ENCODE results near the gene ARAF. TPM values are rescaled to one million over a fixed set of nuclear protein-coding genes. Genes with fewer than 3 reads are reported as not detected.

ARAF gene
- total RNA-seq, 1 donor: 20.9 TPM

- peak; percentile 93 for DNase-seq (ENCODE audit: low read depth)
- TF ChIP-seq CTCF (IDR thresholded peaks at IDR 0.05; ENCODE audit: insufficient read depth, low read length): no peak
- peak overlapping the region; percentile 64 for H3K4me3 ChIP-seq (ENCODE audit: low read depth, low read length)
Measured at GRCh38 chrX:47556045-47556623, 4.9 kb upstream of the ARAF start.

- H3K4me3 ChIP-seq (ENCODE audit: low read depth, low read length): no peak overlapping the region
- no peak for DNase-seq (ENCODE audit: low read depth)
- TF ChIP-seq CTCF (IDR thresholded peaks at IDR 0.05; ENCODE audit: insufficient read depth, low read length): no peak
Measured at GRCh38 chrX:47558436-47558835, 2.6 kb upstream of the ARAF start.

- peak overlapping the region; percentile 64 for H3K4me3 ChIP-seq (ENCODE audit: low read depth, low read length)
- TF ChIP-seq CTCF (IDR thresholded peaks at IDR 0.05; ENCODE audit: insufficient read depth, low read length): no peak
- no peak for DNase-seq (ENCODE audit: low read depth)
Measured at GRCh38 chrX:47560179-47560933, 649 bp upstream of the ARAF start.

GRCh38 chrX:47561659-47562151 lies 700 bp downstream of the ARAF start:
- no peak for TF ChIP-seq CTCF (IDR thresholded peaks at IDR 0.05; ENCODE audit: insufficient read depth, low read length)
- H3K4me3 ChIP-seq (ENCODE audit: low read depth, low read length): peak overlapping the region; percentile 74

GRCh38 chrX:47562615-47563243 lies 1.7 kb downstream of the ARAF start:
- peak; percentile 44 for TF ChIP-seq CTCF (IDR thresholded peaks at IDR 0.05; ENCODE audit: insufficient read depth, low read length)
- H3K4me3 ChIP-seq (ENCODE audit: low read depth, low read length): no peak overlapping the region
- DNase-seq (ENCODE audit: low read depth): peak; percentile 44

More at GRCh38 chrX:47561659-47562151, 700 bp downstream of the ARAF start:
- no peak for DNase-seq (ENCODE audit: low read depth)

GRCh38 chrX:47563801-47564315 lies 2.9 kb downstream of the ARAF start:
- peak; percentile 55 for DNase-seq (ENCODE audit: low read depth)
- no peak overlapping the region for H3K4me3 ChIP-seq (ENCODE audit: low read depth, low read length)
- TF ChIP-seq CTCF (IDR thresholded peaks at IDR 0.05; ENCODE audit: insufficient read depth, low read length): no peak
